Measurements from ENCODE around the gene WIPF1.

The WIPF1 gene

DNA sequence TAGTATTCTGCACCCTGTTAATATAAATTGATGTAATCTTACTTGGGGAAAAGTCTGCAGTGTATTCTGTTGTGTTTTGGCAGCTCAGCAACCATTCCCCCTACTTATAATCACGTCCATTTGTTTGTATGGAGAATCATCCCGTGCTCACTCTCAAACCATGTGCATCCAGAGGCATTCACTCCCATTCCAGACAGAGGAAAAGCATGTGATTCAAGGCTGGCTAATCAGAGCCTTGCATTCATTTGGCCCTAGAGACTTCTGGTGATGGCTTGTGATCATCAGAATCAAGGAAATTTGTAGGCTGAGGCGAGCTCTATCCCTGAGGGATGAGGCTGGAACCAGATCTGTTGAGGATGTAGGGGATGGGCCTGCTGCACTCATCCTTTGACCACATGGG, 5.1 kb upstream of the WIPF1 start:
- DNase-seq (ENCODE audit: low read depth) = no peak

DNA sequence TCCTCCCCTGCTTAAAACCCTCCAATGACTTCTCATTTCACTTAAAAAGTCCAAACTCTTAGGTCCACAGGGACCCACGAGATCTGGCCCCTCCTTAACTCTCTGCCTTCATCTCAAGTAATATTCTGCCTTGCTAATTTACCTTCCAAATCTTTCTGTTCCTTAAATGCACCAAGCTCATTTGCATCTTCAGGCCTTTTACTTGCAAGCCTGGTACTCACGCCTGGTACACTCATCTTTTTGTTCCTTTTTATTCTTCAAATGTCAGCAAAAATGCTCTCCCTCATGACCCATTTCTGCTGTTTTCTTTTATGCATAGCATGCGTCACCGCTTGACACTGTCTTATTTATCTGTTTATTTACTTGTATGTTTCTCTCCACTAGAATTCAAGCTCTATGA, 2.7 kb upstream of the WIPF1 start:
- no peak for DNase-seq (ENCODE audit: low read depth)
- H3K4me3 ChIP-seq (ENCODE audit: low read depth, low read length) = no peak overlapping the region

More for the DNA sequence above, 5.1 kb upstream of the WIPF1 start:
- H3K4me3 ChIP-seq (ENCODE audit: low read depth, low read length) = no peak overlapping the region

- no peak for DNase-seq (ENCODE audit: low read depth)
- H3K4me3 ChIP-seq (ENCODE audit: low read depth, low read length) = no peak overlapping the region
Observed at GRCh38 chr2:174599310-174599921, 1.8 kb upstream of the WIPF1 start.

- no peak for DNase-seq (ENCODE audit: low read depth)
- H3K4me3 ChIP-seq (ENCODE audit: low read depth, low read length) = no peak overlapping the region
Observed at GRCh38 chr2:174597009-174597344, 627 bp downstream of the WIPF1 start.

- DNase-seq (ENCODE audit: low read depth) = no peak
- no peak overlapping the region for H3K4me3 ChIP-seq (ENCODE audit: low read depth, low read length)
Observed at GRCh38 chr2:174595891-174596397, 1.7 kb downstream of the WIPF1 start.

DNA sequence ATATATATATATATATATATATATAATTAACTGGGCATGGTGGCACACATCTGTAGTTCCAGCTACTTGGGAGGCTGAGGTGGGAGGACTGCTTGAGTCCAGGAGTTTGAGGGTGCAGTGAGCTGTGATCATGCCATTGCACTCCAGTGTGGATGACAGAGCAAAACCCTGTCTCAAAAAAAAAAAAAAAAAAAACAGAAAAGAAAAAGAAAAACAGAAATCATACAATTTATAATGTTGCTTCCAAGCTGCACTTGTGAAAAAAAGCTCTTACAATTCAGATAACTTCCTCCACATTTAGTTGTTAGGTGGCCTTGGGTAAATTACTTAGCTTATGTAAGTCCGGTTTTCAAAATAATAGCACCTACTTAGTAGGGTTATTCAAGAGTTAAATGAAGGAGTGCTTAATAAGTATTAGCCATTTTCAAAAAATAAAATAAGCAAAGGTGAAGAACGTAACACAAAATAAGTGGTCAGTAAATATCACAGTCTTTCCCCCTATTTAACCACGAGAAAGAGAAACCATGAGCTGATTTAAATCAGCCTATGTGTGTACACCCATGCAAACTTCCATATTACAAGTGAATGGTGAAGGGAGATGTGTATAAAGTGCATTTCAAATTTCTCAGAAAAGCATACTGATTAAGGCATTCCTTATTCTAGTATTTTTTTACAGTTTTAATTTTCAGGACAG, 2.3 kb downstream of the WIPF1 start:
- DNase-seq (ENCODE audit: low read depth) = no peak
- no peak overlapping the region for H3K4me3 ChIP-seq (ENCODE audit: low read depth, low read length)

DNA sequence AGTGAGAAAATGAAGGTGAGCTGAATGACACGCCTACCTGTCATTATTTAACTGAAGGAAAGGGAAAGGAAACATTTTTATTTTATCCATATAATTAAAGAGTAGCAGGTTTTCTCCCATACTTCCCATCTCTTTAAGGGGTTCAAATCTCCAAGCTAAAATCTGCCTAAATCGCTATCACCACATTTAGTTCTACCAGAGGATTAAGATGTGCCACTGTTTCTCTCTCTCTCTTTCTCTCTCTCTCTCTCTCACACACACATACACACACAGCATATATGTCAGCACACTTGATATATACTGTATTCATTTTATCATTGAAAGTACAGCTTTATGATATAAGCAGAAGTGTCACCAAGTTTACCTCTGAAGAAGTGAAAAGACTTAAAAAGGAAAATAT, 3.1 kb downstream of the WIPF1 start:
- no peak overlapping the region for H3K4me3 ChIP-seq (ENCODE audit: low read depth, low read length)

GRCh38 chr2:174593574-174594203, 3.9 kb downstream of the WIPF1 start:
- DNase-seq (ENCODE audit: low read depth) = no peak
- no peak overlapping the region for H3K4me3 ChIP-seq (ENCODE audit: low read depth, low read length)

More for the DNA sequence above, 3.1 kb downstream of the WIPF1 start:
- no peak for DNase-seq (ENCODE audit: low read depth)

DNA sequence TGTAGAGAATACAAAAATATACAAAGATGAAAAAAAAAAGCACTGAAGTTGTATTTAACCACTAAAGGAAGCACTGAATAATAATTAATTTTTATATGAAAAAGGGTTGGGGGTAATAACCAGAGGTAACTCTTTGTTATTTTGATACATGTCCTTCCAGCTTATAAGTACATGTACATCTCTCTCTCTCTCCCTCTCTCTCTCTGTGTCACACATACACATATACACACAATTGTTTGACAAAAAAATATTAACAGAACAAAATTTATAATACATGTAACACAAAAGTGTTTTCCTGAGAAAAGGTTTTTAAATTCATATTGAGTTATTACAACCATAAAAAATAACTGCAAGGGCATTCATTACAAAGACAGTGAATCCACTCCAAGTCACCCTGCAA, 4.6 kb downstream of the WIPF1 start:
- DNase-seq (ENCODE audit: low read depth) = no peak
- H3K4me3 ChIP-seq (ENCODE audit: low read depth, low read length) = no peak overlapping the region

GRCh38 chr2:174591740-174592139, 5.9 kb downstream of the WIPF1 start:
- DNase-seq (ENCODE audit: low read depth) = no peak
- H3K4me3 ChIP-seq (ENCODE audit: low read depth, low read length) = no peak overlapping the region

DNA sequence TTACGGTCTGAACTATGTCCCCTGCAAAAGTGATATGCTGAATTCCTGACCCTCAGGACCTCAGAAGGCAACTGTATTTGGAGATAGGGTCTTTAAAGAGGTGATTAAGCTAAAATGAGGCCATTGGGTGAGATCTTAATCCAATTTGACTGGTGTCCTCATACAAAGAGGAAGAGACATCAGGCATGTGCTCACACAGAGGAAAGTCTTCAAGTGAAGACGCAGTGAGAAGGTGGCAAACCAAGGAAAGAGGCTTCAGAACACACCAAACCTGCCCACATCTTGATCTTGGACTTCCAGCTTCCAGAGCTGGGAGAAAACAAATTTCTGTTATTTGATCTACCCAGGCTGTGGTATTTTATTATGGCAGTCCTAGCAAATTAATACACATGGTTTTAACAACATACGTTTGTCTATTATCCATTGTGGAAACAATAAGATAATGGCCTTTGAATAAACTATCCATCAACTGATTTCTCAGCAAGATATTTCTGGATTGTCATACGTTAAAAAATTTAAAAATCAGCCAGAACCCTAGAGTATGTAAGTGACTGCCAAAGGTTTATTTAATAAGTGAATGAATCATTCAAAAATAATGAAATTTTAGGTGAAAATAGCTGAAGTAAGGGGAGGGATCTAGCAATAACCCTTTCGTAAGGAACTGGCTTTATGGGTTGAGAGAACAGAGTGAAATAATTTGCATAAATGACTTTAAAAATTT, 6.5 kb downstream of the WIPF1 start:
- no peak for DNase-seq (ENCODE audit: low read depth)
- no peak overlapping the region for H3K4me3 ChIP-seq (ENCODE audit: low read depth, low read length)

GRCh38 chr2:174590346-174590745, 7.3 kb downstream of the WIPF1 start:
- no peak for DNase-seq (ENCODE audit: low read depth)

GRCh38 chr2:174589334-174589733, 8.3 kb downstream of the WIPF1 start:
- no peak overlapping the region for H3K4me3 ChIP-seq (ENCODE audit: low read depth, low read length)
- no peak for DNase-seq (ENCODE audit: low read depth)

More at GRCh38 chr2:174590346-174590745, 7.3 kb downstream of the WIPF1 start:
- no peak overlapping the region for H3K4me3 ChIP-seq (ENCODE audit: low read depth, low read length)

GRCh38 chr2:174588463-174588862, 9.1 kb downstream of the WIPF1 start:
- DNase-seq (ENCODE audit: low read depth) = no peak
- no peak overlapping the region for H3K4me3 ChIP-seq (ENCODE audit: low read depth, low read length)

- DNase-seq (ENCODE audit: low read depth) = no peak
- H3K4me3 ChIP-seq (ENCODE audit: low read depth, low read length) = no peak overlapping the region
Observed at GRCh38 chr2:174587579-174587978, 10.0 kb downstream of the WIPF1 start.

DNA sequence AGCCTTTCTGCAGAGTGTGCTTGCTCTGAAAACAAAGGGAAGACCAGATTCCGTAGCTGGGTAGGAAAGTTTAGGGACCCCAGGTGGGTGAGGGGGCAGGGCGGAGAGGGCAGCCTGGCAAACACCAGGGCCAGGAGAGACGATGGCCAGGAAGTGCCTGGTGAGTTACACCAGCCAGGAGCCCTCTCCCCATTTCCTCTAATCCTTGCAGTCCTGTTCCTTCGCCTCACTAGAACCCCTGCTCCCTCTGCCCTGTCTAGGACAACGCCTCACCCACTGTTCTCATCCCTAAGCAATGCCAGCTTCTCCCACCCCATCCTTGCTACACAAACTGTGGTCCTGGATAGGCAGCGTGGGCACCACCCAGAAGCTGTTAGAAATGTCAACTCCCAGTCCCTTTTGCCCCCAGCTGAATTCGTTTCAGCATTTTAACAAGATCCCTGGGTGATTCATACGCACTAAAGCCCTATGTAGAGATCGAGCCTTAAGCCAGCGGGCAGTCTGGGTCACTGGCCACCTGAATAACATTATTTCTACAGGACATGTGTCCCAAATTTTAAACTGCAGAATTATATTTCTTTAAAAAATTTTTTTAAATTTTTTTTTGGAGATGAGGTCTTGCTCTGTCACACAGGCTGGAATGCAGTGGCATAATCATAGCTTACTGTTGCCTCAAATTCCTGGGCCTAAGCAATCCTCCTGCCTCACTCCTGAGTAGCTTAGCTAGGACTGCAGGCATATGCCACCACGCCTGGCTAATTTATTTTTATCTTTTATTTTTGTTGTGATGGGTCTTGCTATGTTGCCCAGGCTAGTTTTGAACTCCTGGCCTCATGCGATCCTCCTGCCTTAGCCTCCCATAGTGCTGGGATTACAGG, 10.9 kb downstream of the WIPF1 start:
- no peak overlapping the region for H3K4me3 ChIP-seq (ENCODE audit: low read depth, low read length)
- no peak for DNase-seq (ENCODE audit: low read depth)

- no peak for DNase-seq (ENCODE audit: low read depth)
- no peak overlapping the region for H3K4me3 ChIP-seq (ENCODE audit: low read depth, low read length)
Observed at GRCh38 chr2:174585657-174586252, 11.8 kb downstream of the WIPF1 start.

GRCh38 chr2:174585146-174585545, 12.5 kb downstream of the WIPF1 start:
- no peak overlapping the region for H3K4me3 ChIP-seq (ENCODE audit: low read depth, low read length)
- no peak for DNase-seq (ENCODE audit: low read depth)

GRCh38 chr2:174581491-174581890, 16.1 kb downstream of the WIPF1 start:
- H3K4me3 ChIP-seq (ENCODE audit: low read depth, low read length) = no peak overlapping the region
- DNase-seq (ENCODE audit: low read depth) = no peak

Data from skeletal muscle cell (primary cell).